Trophoblast cell (in vitro differentiated cells and primary cell): ENCODE results near the gene SEMA4B.
"Not testable (repeated sequence)": the region's sequence is repeated elsewhere in the genome, so short reads cannot be mapped to it uniquely, and the experiment has no call there.

Experiments used
- DNase-seq, 2 donors: peaks; one replicate each; pipeline ENCODE4 v3.0.0-alpha.2; 2016
- H2AFZ ChIP-seq: 2 replicates; pipeline ENCODE4 v1.6.1; 2013; ENCODE audit warnings: low read length, moderate library complexity, mild to moderate bottlenecking; ENCODE audit not compliant: insufficient read depth, poor library complexity
- H2AK5ac ChIP-seq: 2 replicates; pipeline ENCODE4 v1.6.1; 2013; ENCODE audit warnings: mild to moderate bottlenecking, low read length
- H2BK120ac ChIP-seq: 2 replicates; pipeline ENCODE4 v1.6.1; 2013; ENCODE audit warnings: low read length, mild to moderate bottlenecking, moderate library complexity; ENCODE audit not compliant: insufficient read depth, poor library complexity
- H2BK12ac ChIP-seq: 2 replicates; pipeline ENCODE4 v1.6.1; 2013; ENCODE audit warnings: mild to moderate bottlenecking, low read length, moderate library complexity
- H2BK5ac ChIP-seq: 2 replicates; pipeline ENCODE4 v1.6.1; 2013; ENCODE audit warnings: low read length, low read depth, moderate library complexity, mild to moderate bottlenecking; ENCODE audit not compliant: poor library complexity
- H3K14ac ChIP-seq: 2 replicates; pipeline ENCODE4 v1.6.1; 2013; ENCODE audit warnings: mild to moderate bottlenecking, low read length
- H3K18ac ChIP-seq: 2 replicates; pipeline ENCODE4 v1.6.1; 2013; ENCODE audit warnings: mild to moderate bottlenecking, low read length
- H3K23ac ChIP-seq: 2 replicates; pipeline ENCODE4 v1.6.1; 2013; ENCODE audit warnings: low read length
- H3K27ac ChIP-seq: 2 replicates; pipeline ENCODE4 v1.5.1; 2013; ENCODE audit warnings: low read depth, mild to moderate bottlenecking, inconsistent platforms, low read length, moderate library complexity
- H3K27me3 ChIP-seq: 2 replicates; pipeline ENCODE4 v1.6.1; 2013; ENCODE audit warnings: inconsistent platforms, mild to moderate bottlenecking, low read length, moderate library complexity; ENCODE audit not compliant: insufficient read depth
- H3K36me3 ChIP-seq, 2 experiments: 1 replicate in 1 of 2; 2 replicates in 1 of 2; pipeline ENCODE4 v1.6.1; 2013; ENCODE audit warnings: low read length in 2 of 2, mild to moderate bottlenecking in 2 of 2, moderate library complexity in 1 of 2; ENCODE audit not compliant: insufficient read depth in 2 of 2, control insufficient read depth in 1 of 2
- H3K4ac ChIP-seq: 2 replicates; pipeline ENCODE4 v1.6.1; 2013; ENCODE audit warnings: low read depth, mild to moderate bottlenecking, low read length, moderate library complexity
- H3K4me1 ChIP-seq, 2 experiments: 1 replicate in 1 of 2; 2 replicates in 1 of 2; pipeline ENCODE4 v1.6.1; 2013; ENCODE audit warnings: low read length in 2 of 2, mild to moderate bottlenecking in 2 of 2, moderate library complexity in 1 of 2; ENCODE audit not compliant: insufficient read depth in 2 of 2, control insufficient read depth in 1 of 2
- H3K4me2 ChIP-seq: 2 replicates; pipeline ENCODE4 v1.6.1; 2013; ENCODE audit warnings: inconsistent platforms, mild to moderate bottlenecking, low read length, moderate library complexity
- H3K4me3 ChIP-seq: 2 replicates; pipeline ENCODE4 v1.5.1; 2013; ENCODE audit warnings: mild to moderate bottlenecking, low read depth, low read length, inconsistent platforms
- H3K79me1 ChIP-seq: one replicate; pipeline ENCODE4 v1.6.1; 2013; ENCODE audit warnings: low read length
- H3K79me2 ChIP-seq: 2 replicates; pipeline ENCODE4 v1.6.1; 2013; ENCODE audit warnings: low read length, mild to moderate bottlenecking; ENCODE audit not compliant: control insufficient read depth, insufficient read depth, poor library complexity
- H3K9ac ChIP-seq: 2 replicates; pipeline ENCODE4 v1.6.1; 2013; ENCODE audit warnings: mild to moderate bottlenecking, low read length
- H3K9me3 ChIP-seq: 2 replicates; pipeline ENCODE4 v1.6.1; 2013; ENCODE audit warnings: low read depth, mild to moderate bottlenecking, control low read depth, inconsistent platforms, low read length; ENCODE audit not compliant: insufficient read depth
- H4K12ac ChIP-seq: 2 replicates; pipeline ENCODE4 v1.6.1; 2013; ENCODE audit warnings: low read depth, mild to moderate bottlenecking, low read length, moderate library complexity
- H4K8ac ChIP-seq: 2 replicates; pipeline ENCODE4 v1.6.1; 2013; ENCODE audit warnings: low read depth, mild to moderate bottlenecking, low read length, moderate library complexity
- H4K91ac ChIP-seq: one replicate; pipeline ENCODE4 v1.6.1; 2013; ENCODE audit warnings: low read depth, mild to moderate bottlenecking, low read length, moderate library complexity
- WGBS: extraction: QIAGEN DNeasy Blood & Tissue Kit; methylation state at CpG from one replicate; pipeline ENCODE4 v1.1.7; 2013; ENCODE audit warnings: missing lambda C conversion rate; ENCODE audit not compliant: insufficient read length, insufficient coverage; ENCODE audit errors: extremely low coverage; 5-methylcytosine and 5-hydroxymethylcytosine counted together

Gene SEMA4B

DNA sequence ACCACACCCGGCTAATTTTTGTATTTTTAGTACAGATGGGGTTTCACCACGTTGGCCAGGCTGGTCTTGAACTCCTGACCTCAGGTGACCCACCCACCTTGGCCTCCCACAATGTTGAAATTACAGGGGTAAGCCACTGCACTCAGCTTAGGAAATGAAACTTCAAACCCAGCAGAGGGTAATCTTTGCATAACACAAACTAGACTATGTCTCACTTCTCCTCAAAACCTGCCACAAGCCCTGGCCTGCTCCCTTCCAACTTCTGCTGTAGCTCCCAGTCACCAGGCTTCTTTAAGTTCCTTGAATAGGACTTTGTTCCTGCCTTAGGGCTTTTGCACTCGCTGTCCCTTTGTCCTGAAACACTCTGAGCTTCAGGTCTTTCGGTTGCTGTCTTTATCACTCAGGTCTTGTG is 39.2 kb upstream of the SEMA4B start:
- Histone ChIP-seq H3K4me3 (no peak overlapping the region), H3K4ac (no peak overlapping the region)

DNA sequence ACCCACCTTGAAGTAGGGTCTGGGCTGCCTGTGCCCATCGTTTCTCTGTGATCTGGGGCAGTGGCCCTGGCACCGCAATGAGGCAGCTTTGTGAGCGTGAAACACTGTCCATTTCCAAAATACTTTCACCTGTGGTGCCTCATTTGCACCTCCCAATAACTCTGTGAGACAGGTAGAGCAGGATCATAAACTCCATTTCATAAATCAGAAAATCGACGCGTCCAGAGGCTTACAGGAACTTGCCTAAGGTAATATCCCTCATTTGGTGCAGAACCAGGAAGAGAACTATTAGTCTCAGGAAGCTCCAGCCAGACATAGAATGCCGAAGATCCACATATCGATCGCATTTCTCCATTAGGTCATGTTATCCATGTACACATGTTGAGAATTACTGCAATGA is 38.2 kb upstream of the SEMA4B start:
- H3K9me3 ChIP-seq = peaks cover 2% of the 10 kb centered on the region

More for the DNA sequence above, 39.2 kb upstream of the SEMA4B start:
- WGBS = no CpG with 5 or more reads among the region's 4 CpGs
- H3K4me1 ChIP-seq = peaks cover 14 to 18% of the 10 kb centered on the region in 2 experiments
- no peak overlapping the region for H4K12ac ChIP-seq
- H4K8ac ChIP-seq = no peak overlapping the region
- no peak overlapping the region for H2AFZ ChIP-seq
- no peak overlapping the region for H3K14ac ChIP-seq
- no peaks in the 10 kb centered on the region for H3K36me3 ChIP-seq
- no peak overlapping the region for H3K4me2 ChIP-seq
- no peaks in the 10 kb centered on the region for H3K27me3 ChIP-seq
- no peaks in the 10 kb centered on the region for H3K79me2 ChIP-seq
- no peak overlapping the region for H3K23ac ChIP-seq
- no peak overlapping the region for H2AK5ac ChIP-seq
- no peak overlapping the region for H2BK12ac ChIP-seq
- H3K27ac ChIP-seq = no peak overlapping the region
- H2BK5ac ChIP-seq = no peak overlapping the region
- H3K9me3 ChIP-seq = peaks cover 2% of the 10 kb centered on the region
- peak overlapping the region; percentile 2 for H4K91ac ChIP-seq
- no peak overlapping the region for H2BK120ac ChIP-seq
- peaks cover 7% of the 10 kb centered on the region for H3K79me1 ChIP-seq
- no peak overlapping the region for H3K18ac ChIP-seq
- no peak overlapping the region for H3K9ac ChIP-seq
- peak; percentile 66 to 76 for DNase-seq

DNA sequence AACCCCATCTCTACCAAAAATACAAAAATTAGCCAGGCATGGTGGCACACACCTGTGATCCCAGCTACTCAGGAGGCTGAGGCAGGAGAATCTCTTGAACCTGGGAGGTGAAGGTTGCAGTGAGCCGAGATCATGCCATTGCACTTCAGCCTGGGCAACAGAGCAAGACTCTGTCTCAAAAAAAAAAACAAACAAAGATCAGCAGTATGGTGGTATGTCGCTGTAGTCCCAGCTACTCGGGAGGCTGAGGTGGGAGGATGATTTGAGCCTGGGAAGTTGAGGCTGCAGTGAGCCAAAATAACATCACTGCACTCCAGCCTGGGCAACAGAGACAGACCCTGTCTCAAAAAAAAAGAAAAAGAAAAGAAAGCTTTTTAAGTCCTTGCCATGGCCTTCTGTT is 36.9 kb upstream of the SEMA4B start:
- H3K23ac ChIP-seq, H3K79me1 ChIP-seq, H3K4me2 ChIP-seq, H4K12ac ChIP-seq, H3K4ac ChIP-seq, H3K9ac ChIP-seq, H4K8ac ChIP-seq, H2BK5ac ChIP-seq, H3K36me3 ChIP-seq, H2AFZ ChIP-seq, H3K79me2 ChIP-seq, H2BK120ac ChIP-seq, H4K91ac ChIP-seq, H3K4me3 ChIP-seq, H3K9me3 ChIP-seq, H2AK5ac ChIP-seq, H3K27ac ChIP-seq, H3K18ac ChIP-seq, H2BK12ac ChIP-seq, DNase-seq, H3K14ac ChIP-seq, H3K27me3 ChIP-seq: not testable (repeated sequence)
- peaks cover 11 to 14% of the 10 kb centered on the region in 2 experiments for H3K4me1 ChIP-seq
- WGBS = no CpG with 5 or more reads among the region's 3 CpGs

More for the DNA sequence above, 38.2 kb upstream of the SEMA4B start:
- H2BK5ac ChIP-seq = no peak overlapping the region
- no peak overlapping the region for H4K12ac ChIP-seq
- H2AK5ac ChIP-seq = no peak overlapping the region
- no peak overlapping the region for H3K18ac ChIP-seq
- H3K4me1 ChIP-seq = peaks cover 14 to 18% of the 10 kb centered on the region in 2 experiments
- WGBS = no CpG with 5 or more reads among the region's 9 CpGs
- no peaks in the 10 kb centered on the region for H3K27me3 ChIP-seq
- no peaks in the 10 kb centered on the region for H3K79me2 ChIP-seq
- no peak overlapping the region for H3K4ac ChIP-seq
- no peak overlapping the region for H4K8ac ChIP-seq
- DNase-seq = peak; percentile 83 to 96
- H2AFZ ChIP-seq = no peak overlapping the region
- no peak overlapping the region for H3K4me3 ChIP-seq
- H2BK12ac ChIP-seq = no peak overlapping the region
- peaks cover 7% of the 10 kb centered on the region for H3K79me1 ChIP-seq
- no peak overlapping the region for H3K9ac ChIP-seq
- no peak overlapping the region for H3K4me2 ChIP-seq
- no peak overlapping the region for H3K14ac ChIP-seq
- H2BK120ac ChIP-seq = no peak overlapping the region
- peak overlapping the region; percentile 52 for H4K91ac ChIP-seq
- H3K23ac ChIP-seq = no peak overlapping the region
- H3K36me3 ChIP-seq = no peaks in the 10 kb centered on the region
- no peak overlapping the region for H3K27ac ChIP-seq

DNA sequence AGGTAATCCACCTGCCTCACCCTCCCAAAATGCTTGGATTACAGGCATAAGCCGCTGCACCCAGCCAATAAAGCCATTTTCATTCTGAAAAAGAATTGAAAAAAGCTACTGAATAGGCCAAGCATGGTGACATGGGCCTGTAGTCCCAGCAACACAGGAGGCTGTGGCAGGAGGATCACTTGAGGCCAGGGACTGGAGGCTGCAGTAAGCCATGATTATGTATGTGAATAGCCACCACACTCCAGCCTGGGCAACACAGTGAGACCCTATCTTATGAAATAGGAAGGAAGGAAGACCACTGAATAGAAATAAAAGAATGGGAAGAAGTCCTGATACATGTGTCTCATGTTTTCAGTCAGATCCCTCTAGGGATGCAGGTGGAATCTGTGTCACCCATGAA is 36.0 kb upstream of the SEMA4B start:
- peaks cover 5% of the 10 kb centered on the region for H3K79me1 ChIP-seq
- H3K27ac ChIP-seq = peak overlapping the region; percentile 35
- DNase-seq = no peak
- no peak overlapping the region for H3K14ac ChIP-seq
- H3K27me3 ChIP-seq = no peaks in the 10 kb centered on the region
- peak overlapping the region; percentile 42 for H2BK12ac ChIP-seq
- H3K9me3 ChIP-seq = peaks cover 2% of the 10 kb centered on the region
- H4K91ac ChIP-seq = peak overlapping the region; percentile 61
- H4K12ac ChIP-seq = no peak overlapping the region
- H2BK5ac ChIP-seq = no peak overlapping the region
- no peak overlapping the region for H3K4me3 ChIP-seq
- no peak overlapping the region for H4K8ac ChIP-seq
- no CpG with 5 or more reads among the region's 1 CpG for WGBS
- no peak overlapping the region for H3K4ac ChIP-seq
- H3K4me2 ChIP-seq = no peak overlapping the region
- no peak overlapping the region for H3K9ac ChIP-seq
- no peak overlapping the region for H2AK5ac ChIP-seq
- peaks cover 11 to 14% of the 10 kb centered on the region in 2 experiments for H3K4me1 ChIP-seq
- H3K18ac ChIP-seq = no peak overlapping the region
- no peaks in the 10 kb centered on the region for H3K36me3 ChIP-seq
- no peak overlapping the region for H3K23ac ChIP-seq
- H2AFZ ChIP-seq = no peak overlapping the region
- H3K79me2 ChIP-seq = no peaks in the 10 kb centered on the region
- no peak overlapping the region for H2BK120ac ChIP-seq
